GM19239 (cell line): ENCODE results near the gene BMP8A.

Experiments used
- DNase-seq: peaks from one replicate; pipeline ENCODE4 v3.0.0; 2011; ENCODE audit warnings: low spot score; ENCODE audit not compliant: insufficient read length
- FAIRE-seq: peaks from 2 replicates; lab custom pipeline; 2011; peaks lifted over from hg19 to GRCh38; lab: Jason Lieb, UNC

Gene BMP8A

GRCh38 chr1:39564941-39565340 is 73.5 kb downstream of the BMP8A start:
- no peak for FAIRE-seq

DNA sequence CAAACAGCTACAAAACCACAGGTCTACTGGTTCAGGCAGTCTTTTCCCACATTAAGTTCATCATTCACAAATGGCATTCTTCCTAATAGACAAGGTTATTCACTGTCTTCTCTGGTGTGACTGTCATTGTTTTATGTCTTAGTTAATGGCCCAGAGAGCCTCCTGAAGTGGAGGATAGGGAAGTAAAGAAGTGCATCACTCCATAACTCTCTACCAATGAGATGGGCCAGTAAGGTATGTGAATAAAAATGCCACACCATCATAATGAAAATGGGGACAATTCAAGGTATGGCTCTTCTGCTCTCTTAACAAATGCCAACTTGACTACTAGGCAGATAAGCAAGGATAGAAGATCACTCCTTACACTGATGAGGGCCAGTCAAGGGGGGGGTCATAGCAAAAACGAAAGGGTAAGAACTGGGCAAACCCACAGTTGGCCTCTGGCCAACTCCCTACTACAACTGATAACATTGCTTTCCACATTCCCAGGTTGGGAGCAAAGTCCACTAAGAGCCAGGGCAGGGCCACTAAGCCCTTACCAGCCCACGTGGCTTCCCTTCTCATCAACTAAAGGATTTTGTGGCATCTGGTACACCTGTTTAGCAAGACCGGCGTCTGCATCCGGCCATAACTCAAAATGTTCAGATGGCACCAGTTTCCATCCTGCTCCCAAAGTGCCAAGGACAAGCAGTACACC is 75.2 kb downstream of the BMP8A start:
- no peak for FAIRE-seq
- DNase-seq, result no peak

More at GRCh38 chr1:39564941-39565340, 73.5 kb downstream of the BMP8A start:
- no peak for DNase-seq

DNA sequence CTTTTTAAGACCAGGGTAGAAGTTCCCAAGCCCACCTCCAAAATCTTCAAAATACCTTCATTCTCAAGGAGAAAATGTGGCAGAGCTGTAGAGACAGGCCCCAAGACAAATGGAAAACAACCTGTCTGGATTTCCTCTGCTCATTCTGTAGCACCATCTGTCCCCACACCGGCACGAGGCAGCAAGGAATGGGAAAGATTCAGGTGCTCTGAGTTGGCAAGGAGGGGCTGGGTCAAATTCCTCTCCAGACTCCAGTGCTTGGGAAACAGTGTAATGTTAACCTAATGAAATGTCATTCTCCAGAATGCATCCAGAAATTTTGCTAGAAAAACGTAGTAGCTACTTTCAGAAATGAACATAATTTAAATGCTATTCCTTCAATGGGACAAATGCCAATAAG is 75.9 kb downstream of the BMP8A start:
- no peak for DNase-seq
- no peak for FAIRE-seq

- FAIRE-seq, result no peak
- no peak for DNase-seq
Measured at GRCh38 chr1:39568208-39568607, 76.8 kb downstream of the BMP8A start.

DNA sequence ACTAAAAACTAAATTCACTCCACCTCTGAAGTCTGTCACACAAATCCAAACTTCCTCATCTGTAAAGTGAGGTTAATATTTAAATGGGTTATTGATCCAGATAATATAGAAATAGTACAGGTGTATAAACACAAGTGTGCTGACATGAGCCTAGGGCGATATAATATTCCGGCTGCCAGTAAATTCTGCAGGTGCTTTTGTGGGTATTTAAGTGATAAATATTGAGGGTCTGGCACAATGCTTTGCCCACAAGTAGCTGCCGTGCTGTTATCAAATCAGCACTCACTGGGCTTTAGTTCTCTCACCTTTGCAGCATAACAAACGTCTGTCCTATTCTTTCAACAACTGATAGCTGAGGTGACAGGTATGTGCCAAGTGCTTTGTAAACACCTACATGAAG is 77.6 kb downstream of the BMP8A start:
- FAIRE-seq, result no peak
- DNase-seq, result no peak

DNA sequence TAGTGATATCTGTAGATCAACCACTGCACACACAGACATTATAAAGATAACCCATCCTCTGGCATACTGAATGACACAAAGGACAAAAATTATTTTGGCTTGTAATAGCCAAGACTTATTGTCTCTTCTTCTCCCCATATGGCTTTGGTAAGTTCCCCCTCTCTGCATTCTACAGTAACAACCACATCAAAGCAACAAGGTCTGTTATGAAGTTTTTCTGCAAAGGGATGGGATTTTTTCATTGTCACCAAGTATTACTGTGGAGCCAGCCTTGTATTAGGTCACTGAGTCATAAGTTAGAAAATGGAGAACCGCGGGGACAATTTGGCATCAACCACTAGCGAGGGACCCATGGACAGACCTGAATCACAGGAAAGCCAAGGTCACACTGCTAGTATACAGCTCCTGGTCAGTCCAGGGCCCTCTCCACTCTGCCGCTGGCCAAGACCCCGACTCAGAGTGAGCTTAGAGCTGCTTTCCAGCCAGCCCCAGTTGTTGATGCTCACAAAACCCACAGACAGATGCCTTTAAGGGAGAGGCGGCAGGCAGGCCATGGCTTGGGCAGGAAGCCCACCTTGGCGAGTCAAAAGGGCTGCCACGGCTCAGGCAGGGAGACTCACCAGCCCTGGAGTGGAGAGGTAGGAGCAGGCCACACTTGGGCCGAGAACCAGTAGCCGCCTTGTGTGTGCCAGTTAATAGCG is 79.2 kb downstream of the BMP8A start:
- FAIRE-seq, result no peak
- DNase-seq, result no peak

DNA sequence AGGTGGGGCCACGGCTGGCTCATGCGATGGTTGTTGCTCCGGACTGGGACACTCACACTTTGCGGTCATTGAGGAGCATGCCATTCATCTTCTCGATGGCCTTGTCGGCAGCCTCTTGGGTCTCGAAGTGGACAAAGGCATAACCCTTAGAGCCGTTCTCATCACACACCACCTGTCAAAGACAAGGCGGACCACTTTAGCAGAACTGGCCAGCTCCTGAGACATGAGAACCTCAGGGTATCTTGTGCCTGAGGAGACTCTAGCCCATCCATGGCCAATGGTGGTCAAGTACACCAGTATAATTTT is 79.7 kb downstream of the BMP8A start:
- FAIRE-seq (no peak), DNase-seq (no peak)

GRCh38 chr1:39572379-39573096 is 81.1 kb downstream of the BMP8A start:
- no peak for FAIRE-seq

DNA sequence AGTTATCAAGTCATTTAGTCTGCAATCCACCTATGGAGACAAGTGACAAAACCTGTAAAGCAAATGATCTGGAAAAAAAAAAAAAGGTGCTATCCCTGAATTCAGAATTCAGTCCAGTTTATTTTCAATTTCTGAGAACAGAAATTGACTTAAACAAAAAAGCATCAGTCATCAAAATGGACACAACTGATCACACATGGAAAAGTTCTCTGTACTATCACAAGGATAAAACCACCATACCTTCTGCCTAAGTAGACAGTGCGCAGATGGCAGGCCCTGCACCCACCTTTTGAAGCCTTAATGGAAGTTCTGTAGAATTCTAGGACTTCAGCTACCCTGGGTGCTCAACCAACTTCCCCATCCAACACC is 81.6 kb downstream of the BMP8A start:
- DNase-seq (no peak), FAIRE-seq (no peak)

More at GRCh38 chr1:39572379-39573096, 81.1 kb downstream of the BMP8A start:
- DNase-seq, result no peak

GRCh38 chr1:39573736-39574624 is 82.5 kb downstream of the BMP8A start:
- no peak for DNase-seq
- peak; percentile 4 for FAIRE-seq

DNA sequence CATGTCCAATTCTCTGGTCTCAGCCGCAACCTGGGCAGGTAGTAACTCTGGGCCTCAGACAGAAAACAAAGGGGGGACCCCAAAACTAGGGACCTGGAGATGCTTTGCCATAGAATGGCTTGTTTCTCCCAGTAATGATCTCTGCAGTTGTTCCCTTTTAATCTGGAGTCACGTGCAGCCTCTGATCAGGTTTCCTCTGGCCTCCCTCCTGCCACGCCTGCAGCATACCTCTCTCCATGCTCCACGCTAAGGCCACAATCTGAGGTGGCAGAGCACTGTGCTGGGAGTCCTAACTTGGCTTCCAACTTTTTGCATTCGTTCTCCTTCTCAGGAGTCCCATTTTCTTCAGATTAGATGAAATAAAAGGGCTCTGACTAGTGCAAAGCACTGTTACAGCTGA is 83.2 kb downstream of the BMP8A start:
- no peak for DNase-seq
- no peak for FAIRE-seq
